Aorta (tissue), 5 donors: ENCODE results near the gene CTU1. TPM values are rescaled to one million over a fixed set of nuclear protein-coding genes. Genes with fewer than 3 reads are reported as not detected.

ENCODE experiments used
- ATAC-seq: fragments of 200-7000 bp; cut with Tn5 transposase; one replicate; pipeline ENCODE4 v1.9.1; 2022; ENCODE audit warnings: moderate library complexity; ENCODE audit not compliant: low FRiP score
- DNase-seq, 2 donors: peaks; one replicate each; pipeline ENCODE4 v3.0.0-alpha.2; 2020
- H3K27ac ChIP-seq, 2 donors: one replicate each; pipeline ENCODE4 v1.5.1; 2013; ENCODE audit warnings: low read length in 2 of 2, mild to moderate bottlenecking in 2 of 2, moderate library complexity in 2 of 2, control low read depth in 1 of 2, inconsistent platforms in 1 of 2, low read depth in 1 of 2
- H3K27me3 ChIP-seq, 2 donors: one replicate each; pipeline ENCODE4 v1.6.1; 2013; ENCODE audit warnings: control low read depth in 1 of 2, low read length in 1 of 2, mild to moderate bottlenecking in 1 of 2, moderate library complexity in 1 of 2; ENCODE audit not compliant: insufficient read depth in 2 of 2, control insufficient read depth in 1 of 2
- H3K36me3 ChIP-seq, 2 donors: one replicate each; pipeline ENCODE4 v1.6.1; 2013; ENCODE audit warnings: control low read depth in 1 of 2, low read length in 1 of 2, mild to moderate bottlenecking in 1 of 2; ENCODE audit not compliant: insufficient read depth in 2 of 2, control insufficient read depth in 1 of 2
- H3K4me1 ChIP-seq, 2 donors: one replicate each; pipeline ENCODE4 v1.6.1; 2013; ENCODE audit warnings: low read length in 2 of 2, control low read depth in 1 of 2, mild to moderate bottlenecking in 1 of 2, moderate library complexity in 1 of 2; ENCODE audit not compliant: insufficient read depth in 2 of 2, control insufficient read depth in 1 of 2
- H3K4me3 ChIP-seq, 2 donors: one replicate each; pipeline ENCODE4 v1.5.1; 2013; ENCODE audit warnings: low read length in 2 of 2, control low read depth in 1 of 2, mild to moderate bottlenecking in 1 of 2
- H3K9me3 ChIP-seq: one replicate; pipeline ENCODE4 v1.6.1; 2013; ENCODE audit warnings: mild to moderate bottlenecking, low read length; ENCODE audit not compliant: control insufficient read depth
- WGBS, 2 donors: extraction: QIAGEN DNeasy Blood & Tissue Kit; methylation state at CpG; one replicate each; pipeline ENCODE4 v1.1.7; 2013; 5-methylcytosine and 5-hydroxymethylcytosine counted together
- intact Hi-C, 2 donors: fragments of 100-400 bp; cut with DNase I; formaldehyde crosslinking; loops; one replicate each; pipeline versions ENCODE4 v1.14.2 to v1.15.0; 2022
- polyA plus RNA-seq, 2 donors: library from polyadenylated mRNA; stranded (reverse); fragments of 200-250 nt; gene quantifications; one replicate each; pipeline ENCODE4 v1.2.3, GENCODE V29; 2013
- total RNA-seq, 2 donors: library from RNA; stranded (reverse); fragmentation: NEBNext Ultra II Directional; extraction: Animal tissue kit (Norgen Biotek cat#: 25700); gene quantifications; one replicate each; pipeline ENCODE4 v1.2.1, GENCODE V29; 2021
- donor health status: healthy with polysubstance abuse.
- donor health status: Bipolar disorder and iron deficiency.
- donor health status: DM: no; HTN: no; CAD: no.
- donor health status: DM: no; HTN: no; CAD: no.
- donor health status: DM: yes; HTN: yes; CAD: no.

CTU1 gene
- total and polyA plus RNA-seq, 4 donors: 1.1 to 5.4 (median 3.3) TPM

DNA sequence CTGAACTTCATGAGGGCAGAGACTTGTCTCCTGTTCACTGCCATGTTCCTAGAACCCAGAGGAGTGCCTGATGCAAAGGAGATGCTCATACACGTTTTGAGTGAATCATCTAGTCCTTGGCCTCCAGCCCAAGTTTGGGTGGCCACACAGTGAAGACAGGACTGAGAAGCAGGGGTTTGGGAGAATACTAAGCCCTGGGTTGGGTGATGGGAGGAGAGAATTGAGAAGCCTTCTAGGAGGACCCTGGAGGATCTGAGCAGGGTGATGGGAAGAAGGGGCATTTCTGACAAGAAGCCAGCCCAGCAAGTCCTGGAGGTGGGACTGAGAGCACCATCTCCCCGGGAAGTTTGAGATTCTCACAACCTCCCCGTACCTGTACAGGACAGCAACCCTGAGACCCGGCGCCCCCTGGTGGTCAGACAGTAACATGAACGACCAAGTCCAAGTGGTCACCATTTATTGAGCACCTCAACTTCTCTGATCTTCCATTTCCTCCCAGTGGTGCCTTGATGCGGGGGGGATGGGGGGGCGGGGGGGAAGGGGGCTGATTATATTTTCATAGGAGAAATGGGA, 11.0 kb downstream of the CTU1 start:
- ATAC-seq (no peak), DNase-seq (peak; percentile 67 to 91)
- Histone ChIP-seq H3K4me1 (no peaks in the 10 kb centered on the region), H3K27me3 (no peaks in the 10 kb centered on the region), H3K4me3 (no peak overlapping the region), H3K27ac (no peak overlapping the region), H3K9me3 (no peaks in the 10 kb centered on the region), H3K36me3 (no peaks in the 10 kb centered on the region)
- intact Hi-C loops: no loop called here
- 13 to 16% methylated on average over 8 of the region's 8 CpGs for WGBS, 2 donors

GRCh38 chr19:51096473-51097165, 11.6 kb downstream of the CTU1 start:
- DNase-seq (peak in 1 of 2 donors; percentile 65), ATAC-seq (no peak)
- no peaks in the 10 kb centered on the region for H3K36me3 ChIP-seq
- 85 to 88% methylated on average over 6 of the region's 6 CpGs for WGBS, 2 donors
- H3K9me3 ChIP-seq: no peaks in the 10 kb centered on the region
- H3K27ac ChIP-seq: no peak overlapping the region
- intact Hi-C loops: no loop called here
- H3K27me3 ChIP-seq: no peaks in the 10 kb centered on the region
- no peak overlapping the region for H3K4me3 ChIP-seq
- no peaks in the 10 kb centered on the region for H3K4me1 ChIP-seq

DNA sequence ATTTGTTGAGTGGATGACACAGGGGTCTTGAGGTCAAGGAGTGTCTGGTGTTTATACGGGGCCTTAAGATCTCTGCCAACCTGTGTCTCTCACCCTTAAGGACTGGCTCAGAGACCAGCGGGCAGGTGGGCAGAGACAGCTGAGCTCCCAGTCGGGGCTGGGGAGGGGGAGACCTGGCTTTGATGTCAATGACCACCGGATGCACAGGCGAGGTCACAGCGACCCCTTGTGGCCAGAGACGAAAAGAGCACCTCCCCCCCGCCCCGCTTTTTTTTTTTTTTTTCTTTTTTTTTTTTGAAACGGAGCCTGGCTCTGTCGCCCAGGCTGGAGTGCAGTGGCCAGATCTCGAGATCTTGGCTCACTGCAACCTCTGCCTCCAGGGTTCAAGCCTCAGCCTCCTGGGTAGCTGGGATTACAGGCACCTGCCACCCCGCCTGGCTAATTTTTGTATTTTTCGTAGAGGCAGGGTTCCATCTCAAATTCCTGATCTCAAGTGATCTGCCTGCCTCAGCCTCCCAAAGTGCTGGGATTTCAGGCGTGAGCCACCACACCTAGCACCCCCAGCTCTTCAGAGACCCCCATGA, 13.4 kb downstream of the CTU1 start:
- Histone ChIP-seq H3K27ac (no peak overlapping the region), H3K4me1 (no peaks in the 10 kb centered on the region), H3K9me3 (no peaks in the 10 kb centered on the region), H3K4me3 (no peak overlapping the region), H3K36me3 (no peaks in the 10 kb centered on the region), H3K27me3 (no peaks in the 10 kb centered on the region)
- DNase-seq (peak in 1 of 2 donors; percentile 76), ATAC-seq (no peak)
- 23% methylated on average over 12 to 15 of the region's 15 CpGs for WGBS, 2 donors
- intact Hi-C loops: no loop called here

GRCh38 chr19:51093510-51094345, 14.5 kb downstream of the CTU1 start:
- H3K27ac ChIP-seq: no peak overlapping the region
- no peaks in the 10 kb centered on the region for H3K9me3 ChIP-seq
- H3K4me3 ChIP-seq: no peak overlapping the region
- no peaks in the 10 kb centered on the region for H3K36me3 ChIP-seq
- ATAC-seq (peak; percentile 14), DNase-seq (peak in 1 of 2 donors; percentile 57)
- WGBS, 2 donors: 62 to 68% methylated on average over 22 of the region's 22 CpGs
- intact Hi-C loops: no loop called here
- H3K4me1 ChIP-seq: no peaks in the 10 kb centered on the region
- no peaks in the 10 kb centered on the region for H3K27me3 ChIP-seq

GRCh38 chr19:51093101-51093500, 15.1 kb downstream of the CTU1 start:
- Histone ChIP-seq H3K27ac (no peak overlapping the region), H3K9me3 (no peaks in the 10 kb centered on the region), H3K4me1 (no peaks in the 10 kb centered on the region), H3K36me3 (no peaks in the 10 kb centered on the region), H3K4me3 (no peak overlapping the region), H3K27me3 (no peaks in the 10 kb centered on the region)
- WGBS, 2 donors: 51 to 55% methylated on average over 8 of the region's 8 CpGs
- intact Hi-C loops: no loop called here
- ATAC-seq: no peak
- DNase-seq: peak in 1 of 2 donors; percentile 69

DNA sequence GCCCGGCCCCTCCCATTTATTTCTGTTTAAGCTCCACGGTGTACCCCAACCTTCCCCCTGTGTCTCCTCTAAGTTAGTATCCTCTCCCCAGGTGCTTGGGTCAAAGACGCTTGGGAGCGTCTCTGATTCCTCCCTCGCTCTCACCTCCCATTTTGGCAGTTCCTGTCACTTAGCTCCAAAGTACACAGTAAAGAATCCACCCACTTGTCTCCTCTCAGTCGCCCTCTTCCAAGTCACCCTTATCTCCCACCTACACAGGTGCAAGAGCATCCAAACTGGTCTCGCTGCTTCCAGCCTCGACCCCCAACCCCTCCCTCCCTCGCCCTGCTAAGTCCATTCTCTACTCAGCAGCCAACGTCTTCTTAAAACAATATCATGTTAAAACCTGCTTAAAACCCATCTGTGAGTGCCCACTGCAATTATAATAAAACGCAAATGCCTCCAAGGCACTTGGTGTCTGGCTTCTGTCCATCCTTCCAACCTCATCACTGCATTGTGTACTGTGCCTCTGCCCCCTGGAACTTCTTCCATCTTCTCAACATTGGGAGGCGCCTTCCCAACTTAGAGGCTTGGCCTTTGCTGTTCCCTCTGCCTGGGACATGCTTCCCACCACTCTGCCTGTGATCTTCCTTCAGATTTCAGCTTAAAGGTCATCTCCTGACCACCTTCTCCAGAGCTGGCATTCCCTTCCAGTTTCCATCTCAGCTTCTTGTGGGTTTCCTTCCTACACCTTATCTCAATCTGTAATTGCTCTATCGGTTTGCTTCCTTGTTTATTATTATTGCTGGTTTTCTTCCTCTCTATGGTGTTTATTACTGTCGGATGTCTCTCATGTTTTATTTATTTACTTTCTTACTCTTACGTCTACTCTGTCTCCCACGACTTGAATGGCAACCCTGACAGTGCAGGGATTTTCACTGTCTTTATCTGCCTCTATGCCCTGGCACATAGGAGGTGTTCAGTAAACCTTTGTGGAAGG, 16.0 kb downstream of the CTU1 start:
- Histone ChIP-seq H3K4me3 (no peak overlapping the region), H3K4me1 (no peaks in the 10 kb centered on the region), H3K27me3 (no peaks in the 10 kb centered on the region), H3K36me3 (no peaks in the 10 kb centered on the region), H3K9me3 (no peaks in the 10 kb centered on the region), H3K27ac (no peak overlapping the region)
- DNase-seq (peak in 1 of 2 donors; percentile 32), ATAC-seq (no peak)
- 55 to 61% methylated on average over 16 of the region's 16 CpGs for WGBS, 2 donors
- intact Hi-C loops: no loop called here

- intact Hi-C loops: no loop called here
- WGBS, 2 donors: 78 to 83% methylated on average over 10 of the region's 10 CpGs
- ATAC-seq (no peak), DNase-seq (peak in 1 of 2 donors; percentile 38)
- H3K9me3 ChIP-seq: no peaks in the 10 kb centered on the region
- H3K4me1 ChIP-seq: no peaks in the 10 kb centered on the region
- H3K27ac ChIP-seq: no peak overlapping the region
- H3K27me3 ChIP-seq: no peaks in the 10 kb centered on the region
- H3K4me3 ChIP-seq: no peak overlapping the region
- H3K36me3 ChIP-seq: no peaks in the 10 kb centered on the region
These were observed 17.1 kb downstream of the CTU1 start for GRCh38 chr19:51091126-51091525.

- intact Hi-C loops: no loop called here
- H3K36me3 ChIP-seq: no peaks in the 10 kb centered on the region
- no peaks in the 10 kb centered on the region for H3K4me1 ChIP-seq
- DNase-seq (peak in 1 of 2 donors; percentile 34), ATAC-seq (no peak)
- no peak overlapping the region for H3K27ac ChIP-seq
- H3K9me3 ChIP-seq: no peaks in the 10 kb centered on the region
- no peaks in the 10 kb centered on the region for H3K27me3 ChIP-seq
- 68 to 69% methylated on average over 8 of the region's 8 CpGs for WGBS, 2 donors
- H3K4me3 ChIP-seq: no peak overlapping the region
These were observed 17.7 kb downstream of the CTU1 start for GRCh38 chr19:51090471-51090870.
